Neural cell (in vitro differentiated cells): ENCODE data around the gene CSTF1. TPM values are rescaled to one million over a fixed set of nuclear protein-coding genes. Genes with fewer than 3 reads are reported as not detected.

Experiments used
- H2AFZ ChIP-seq: fragments of 200-600, 300-800 bp; sonication (generic), shearing (Covaris generic); 2 replicates; pipeline ENCODE4 v1.6.0; 2014; ENCODE audit warnings: low read depth, mild to moderate bottlenecking, antibody characterized with exemption, low read length, moderate library complexity
- H3F3A ChIP-seq: fragments of 200-600 bp; shearing (Covaris generic); 2 replicates; pipeline ENCODE4 v1.6.1; 2016; ENCODE audit warnings: mild to moderate bottlenecking, moderate library complexity, mixed read lengths, antibody characterized with exemption, low read length; ENCODE audit not compliant: insufficient read depth, poor library complexity, severe bottlenecking
- H3K27ac ChIP-seq: fragments of 200-600, 300-800 bp; sonication (generic), shearing (Covaris generic); 2 replicates; pipeline ENCODE4 v1.5.1; 2014; ENCODE audit warnings: mild to moderate bottlenecking, low read length, moderate library complexity
- H3K27me3 ChIP-seq: fragments of 300-800, 200-600 bp; sonication (generic), shearing (Covaris generic); 2 replicates; pipeline ENCODE4 v1.6.0; 2014; ENCODE audit warnings: mild to moderate bottlenecking, low read depth, low read length, moderate library complexity; ENCODE audit not compliant: insufficient read depth
- H3K36me3 ChIP-seq: fragments of 300-800, 200-600 bp; sonication (generic), shearing (Covaris generic); 2 replicates; pipeline ENCODE4 v1.5.1; 2014; ENCODE audit warnings: mild to moderate bottlenecking, antibody characterized with exemption, low read length, moderate library complexity; ENCODE audit not compliant: insufficient read depth
- H3K4me2 ChIP-seq: fragments of 300-800, 200-600 bp; sonication (generic), shearing (Covaris generic); 2 replicates; pipeline ENCODE4 v1.6.0; 2014; ENCODE audit warnings: mild to moderate bottlenecking, low read length
- H3K4me3 ChIP-seq: fragments of 300-800, 200-600 bp; sonication (generic), shearing (Covaris generic); 2 replicates; pipeline ENCODE4 v1.5.1; 2014; ENCODE audit warnings: mild to moderate bottlenecking, low read length, moderate library complexity
- H3K79me2 ChIP-seq: fragments of 200-600 bp; shearing (Covaris generic); replicated peaks from 2 replicates; pipeline ENCODE4 v1.6.0; 2014; ENCODE audit warnings: mild to moderate bottlenecking, low read length, moderate library complexity; ENCODE audit not compliant: insufficient read depth
- H3K9ac ChIP-seq: fragments of 300-800, 200-600 bp; sonication (generic), shearing (Covaris generic); 2 replicates; pipeline ENCODE4 v1.6.1; 2016; ENCODE audit warnings: mild to moderate bottlenecking, low read length, mixed read lengths
- H3K9me2 ChIP-seq: fragments of 200-600 bp; shearing (Covaris generic); 2 replicates; pipeline ENCODE4 v1.6.1; 2016; ENCODE audit warnings: mild to moderate bottlenecking, low read length, mixed read lengths; ENCODE audit not compliant: insufficient read depth
- H3K9me3 ChIP-seq: fragments of 200-600, 300-800 bp; sonication (generic), shearing (Covaris generic); 2 replicates; pipeline ENCODE4 v1.6.1; 2016; ENCODE audit warnings: mild to moderate bottlenecking, mixed run types, low read length, moderate library complexity, mixed read lengths
- H4K20me1 ChIP-seq: fragments of 200-600 bp; shearing (Covaris generic); 2 replicates; pipeline ENCODE4 v1.6.1; 2016; ENCODE audit warnings: mild to moderate bottlenecking, mixed run types; ENCODE audit not compliant: insufficient read depth
- EP300 ChIP-seq: fragments of 450-650 bp; conservative IDR thresholded peaks from 2 replicates; pipeline ENCODE4 v1.6.1; 2014; ENCODE audit warnings: antibody characterized with exemption, mild to moderate bottlenecking, moderate library complexity; ENCODE audit not compliant: poor library complexity, severe bottlenecking
- EZH2 ChIP-seq: fragments of 200-600, 300-800 bp; shearing (Covaris generic), sonication (generic); IDR thresholded peaks from 2 replicates; pipeline ENCODE4 v1.6.1; 2014; ENCODE audit warnings: antibody characterized with exemption, low read length, borderline replicate concordance, mild to moderate bottlenecking; ENCODE audit not compliant: insufficient read depth, poor library complexity, severe bottlenecking
- MXI1 ChIP-seq: fragments of 450-650 bp; conservative IDR thresholded peaks from 2 replicates; pipeline ENCODE4 v1.6.1; 2014; ENCODE audit warnings: antibody characterized with exemption, mild to moderate bottlenecking; ENCODE audit not compliant: poor library complexity, severe bottlenecking
- POLR2AphosphoS5 ChIP-seq: IDR thresholded peaks from 2 replicates; pipeline ENCODE4 v1.6.1; 2012
- RAD21 ChIP-seq: fragments of 450-650 bp; conservative IDR thresholded peaks from 2 replicates; pipeline ENCODE4 v1.6.1; 2014; ENCODE audit warnings: antibody characterized with exemption, mild to moderate bottlenecking, moderate library complexity
- REST ChIP-seq: IDR thresholded peaks from 2 replicates; pipeline ENCODE4 v1.6.1; 2012; ENCODE audit warnings: borderline replicate concordance
- SMC3 ChIP-seq: fragments of 450-650 bp; conservative IDR thresholded peaks from 2 replicates; pipeline ENCODE4 v1.6.1; 2014; ENCODE audit warnings: antibody characterized with exemption, mild to moderate bottlenecking, moderate library complexity; ENCODE audit not compliant: poor library complexity
- TAF1 ChIP-seq: IDR thresholded peaks from 2 replicates; pipeline ENCODE4 v1.6.1; 2012; ENCODE audit warnings: low read depth
- polyA plus RNA-seq: library from polyadenylated mRNA; depleted of rRNA; stranded (reverse); fragments of >200 nt; gene quantifications from 2 replicates; pipeline ENCODE4 v1.2.3, GENCODE V29; 2014
- TF ChIP-seq, protein P1 (sequence below): fragments of 450-650 bp; IDR thresholded peaks from 2 replicates; pipeline ENCODE4 v1.5.1; 2014; ENCODE audit warnings: antibody characterized with exemption, mild to moderate bottlenecking, moderate library complexity; ENCODE audit not compliant: poor library complexity, severe bottlenecking

The CSTF1 gene
- polyA plus RNA-seq, 1 donor from 2014 or later = 24.0 TPM

- no peak overlapping the region for H3K27ac ChIP-seq
- H3K27me3 ChIP-seq = no peaks in the 10 kb centered on the region
- H3F3A ChIP-seq = no peaks in the 10 kb centered on the region
- H3K9me3 ChIP-seq = no peaks in the 10 kb centered on the region
- H3K9ac ChIP-seq = no peak overlapping the region
- TF ChIP-seq TAF1 (no peak), SMC3 (no peak), MXI1 (no peak), EZH2 (no peak), RAD21 (no peak), REST (no peak), EP300 (no peak), POLR2AphosphoS5 (no peak)
- TF ChIP-seq, protein P1, sequence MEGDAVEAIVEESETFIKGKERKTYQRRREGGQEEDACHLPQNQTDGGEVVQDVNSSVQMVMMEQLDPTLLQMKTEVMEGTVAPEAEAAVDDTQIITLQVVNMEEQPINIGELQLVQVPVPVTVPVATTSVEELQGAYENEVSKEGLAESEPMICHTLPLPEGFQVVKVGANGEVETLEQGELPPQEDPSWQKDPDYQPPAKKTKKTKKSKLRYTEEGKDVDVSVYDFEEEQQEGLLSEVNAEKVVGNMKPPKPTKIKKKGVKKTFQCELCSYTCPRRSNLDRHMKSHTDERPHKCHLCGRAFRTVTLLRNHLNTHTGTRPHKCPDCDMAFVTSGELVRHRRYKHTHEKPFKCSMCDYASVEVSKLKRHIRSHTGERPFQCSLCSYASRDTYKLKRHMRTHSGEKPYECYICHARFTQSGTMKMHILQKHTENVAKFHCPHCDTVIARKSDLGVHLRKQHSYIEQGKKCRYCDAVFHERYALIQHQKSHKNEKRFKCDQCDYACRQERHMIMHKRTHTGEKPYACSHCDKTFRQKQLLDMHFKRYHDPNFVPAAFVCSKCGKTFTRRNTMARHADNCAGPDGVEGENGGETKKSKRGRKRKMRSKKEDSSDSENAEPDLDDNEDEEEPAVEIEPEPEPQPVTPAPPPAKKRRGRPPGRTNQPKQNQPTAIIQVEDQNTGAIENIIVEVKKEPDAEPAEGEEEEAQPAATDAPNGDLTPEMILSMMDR = no peak
- H2AFZ ChIP-seq = no peak overlapping the region
- no peaks in the 10 kb centered on the region for H3K79me2 ChIP-seq
- H3K36me3 ChIP-seq = no peaks in the 10 kb centered on the region
- no peaks in the 10 kb centered on the region for H3K9me2 ChIP-seq
- no peak overlapping the region for H3K4me3 ChIP-seq
- no peak overlapping the region for H3K4me2 ChIP-seq
- H4K20me1 ChIP-seq = no peaks in the 10 kb centered on the region
These were observed 39.0 kb downstream of the CSTF1 start for GRCh38 chr20:56431471-56431870.

- no peaks in the 10 kb centered on the region for H3F3A ChIP-seq
- TF ChIP-seq MXI1 = no peak
- no peaks in the 10 kb centered on the region for H3K9me3 ChIP-seq
- no peaks in the 10 kb centered on the region for H3K36me3 ChIP-seq
- no peak overlapping the region for H3K27ac ChIP-seq
- H3K9ac ChIP-seq = no peak overlapping the region
- no peak overlapping the region for H2AFZ ChIP-seq
- H3K4me2 ChIP-seq = no peak overlapping the region
- H3K27me3 ChIP-seq = no peaks in the 10 kb centered on the region
- no peaks in the 10 kb centered on the region for H4K20me1 ChIP-seq
- no peaks in the 10 kb centered on the region for H3K79me2 ChIP-seq
- H3K9me2 ChIP-seq = no peaks in the 10 kb centered on the region
- H3K4me3 ChIP-seq = no peak overlapping the region
These were observed 40.9 kb downstream of the CSTF1 start for GRCh38 chr20:56433221-56433879.

DNA sequence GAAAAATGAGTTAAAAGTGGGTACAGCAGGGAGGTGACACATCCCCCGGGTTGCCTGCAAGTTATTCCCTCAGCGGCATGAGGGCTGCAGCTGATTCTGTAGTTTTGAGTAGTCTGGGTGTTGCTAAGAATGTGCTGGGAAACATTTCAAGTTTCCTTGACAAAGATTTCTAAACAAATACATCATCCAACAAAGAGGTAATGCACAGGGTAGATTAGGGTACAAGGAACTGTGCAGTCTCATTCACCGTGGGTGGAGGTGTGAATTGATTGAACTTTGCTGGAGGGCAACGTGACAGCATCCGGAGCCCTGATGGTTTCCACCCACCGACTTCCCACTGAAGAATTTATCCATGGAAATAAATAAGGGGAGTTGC lies 41.4 kb downstream of the CSTF1 start:
- no peak overlapping the region for H3K4me2 ChIP-seq
- no peak overlapping the region for H3K9ac ChIP-seq
- H2AFZ ChIP-seq = no peak overlapping the region

More for the DNA sequence above, 41.4 kb downstream of the CSTF1 start:
- H3K27ac ChIP-seq = no peak overlapping the region
- no peak overlapping the region for H3K4me3 ChIP-seq
- TF ChIP-seq MXI1 (no peak), REST (no peak), EZH2 (no peak), TAF1 (no peak), EP300 (no peak), POLR2AphosphoS5 (no peak), RAD21 (no peak), SMC3 (no peak)
- TF ChIP-seq, protein P1 = no peak
- H3K9me2 ChIP-seq = no peaks in the 10 kb centered on the region
- H3K36me3 ChIP-seq = no peaks in the 10 kb centered on the region
- no peaks in the 10 kb centered on the region for H3K79me2 ChIP-seq
- H4K20me1 ChIP-seq = no peaks in the 10 kb centered on the region
- H3K9me3 ChIP-seq = no peaks in the 10 kb centered on the region
- no peaks in the 10 kb centered on the region for H3F3A ChIP-seq
- H3K27me3 ChIP-seq = no peaks in the 10 kb centered on the region
